ENCODE results near the gene WASL.

WASL gene

DNA sequence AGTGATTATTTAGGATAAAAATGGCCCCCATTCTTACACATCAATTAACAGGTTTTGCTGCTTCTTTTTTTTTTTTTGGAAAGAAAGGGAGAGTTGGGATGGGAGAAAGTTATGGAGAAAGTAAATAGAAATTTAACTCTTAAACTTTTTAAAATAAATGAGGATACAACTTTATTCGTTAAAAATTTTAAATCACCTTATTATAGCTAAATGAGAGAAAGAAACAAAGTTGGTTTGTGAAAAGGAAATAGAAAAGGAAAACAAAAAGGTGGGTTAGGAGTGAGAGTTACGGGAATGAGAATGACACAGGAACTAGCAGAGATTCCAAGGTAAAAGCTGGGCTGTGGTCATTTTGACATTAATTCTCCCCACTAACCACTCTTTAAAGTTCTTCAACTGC lies 58.3 kb downstream of the WASL start:
- DNase-seq (ENCODE audit: low spot score) = no peak

DNA sequence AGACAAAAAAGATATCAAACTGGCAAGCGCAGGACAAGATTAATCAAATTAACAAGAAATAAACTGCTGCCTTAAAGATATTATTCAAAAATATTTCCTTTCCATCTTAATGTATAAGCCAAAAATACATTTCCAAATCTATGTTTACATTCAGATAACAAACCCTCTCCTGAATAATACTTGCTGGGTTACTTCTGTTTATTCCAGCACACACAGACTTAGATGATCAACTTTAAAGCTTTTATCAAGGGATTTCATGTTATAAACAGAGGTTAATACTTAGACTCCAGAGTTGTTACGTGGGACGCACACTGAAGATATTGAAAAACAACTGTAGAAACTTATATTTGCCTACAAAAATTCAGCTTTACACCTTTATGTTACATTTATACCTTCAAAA lies 59.6 kb downstream of the WASL start:
- no peak for DNase-seq (ENCODE audit: low spot score)

DNA sequence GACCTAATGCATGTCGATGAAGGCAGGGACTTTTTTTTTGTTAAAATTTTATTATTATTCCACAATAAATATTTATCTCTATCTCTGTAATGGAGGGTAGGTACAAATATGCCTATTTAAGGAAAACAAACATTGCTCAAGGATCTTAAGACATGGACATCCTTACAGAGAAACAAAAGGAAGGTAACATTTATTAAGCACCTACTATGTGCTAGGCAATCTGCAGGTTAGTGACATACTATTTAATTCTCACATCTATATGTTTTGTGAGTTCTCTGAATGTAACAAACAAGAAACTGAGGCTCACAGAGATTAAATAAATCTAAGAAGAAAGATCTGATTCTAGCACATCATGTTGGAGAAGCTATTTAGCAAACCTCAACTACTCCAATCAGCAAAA lies 61.1 kb downstream of the WASL start:
- DNase-seq (ENCODE audit: low spot score) = no peak

DNA sequence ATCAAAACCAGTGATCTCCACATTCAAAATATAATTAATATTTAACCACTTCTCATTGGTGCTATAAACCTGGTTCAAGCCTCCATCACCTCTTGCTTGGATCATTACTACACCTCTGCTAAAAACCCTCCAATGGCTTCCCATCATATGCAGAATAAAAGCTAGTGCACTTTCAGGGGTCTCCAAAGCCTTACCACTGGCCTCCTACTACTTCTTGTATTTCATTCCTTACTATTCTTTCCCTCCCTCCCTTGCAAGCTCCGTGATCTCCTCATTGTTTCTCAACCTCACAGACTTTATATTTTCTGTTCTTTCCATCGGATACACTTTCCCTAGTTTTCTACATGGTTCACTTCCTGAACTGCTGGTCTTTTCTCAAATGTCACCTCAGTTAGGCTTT lies 61.6 kb downstream of the WASL start:
- no peak for DNase-seq (ENCODE audit: low spot score)

DNA sequence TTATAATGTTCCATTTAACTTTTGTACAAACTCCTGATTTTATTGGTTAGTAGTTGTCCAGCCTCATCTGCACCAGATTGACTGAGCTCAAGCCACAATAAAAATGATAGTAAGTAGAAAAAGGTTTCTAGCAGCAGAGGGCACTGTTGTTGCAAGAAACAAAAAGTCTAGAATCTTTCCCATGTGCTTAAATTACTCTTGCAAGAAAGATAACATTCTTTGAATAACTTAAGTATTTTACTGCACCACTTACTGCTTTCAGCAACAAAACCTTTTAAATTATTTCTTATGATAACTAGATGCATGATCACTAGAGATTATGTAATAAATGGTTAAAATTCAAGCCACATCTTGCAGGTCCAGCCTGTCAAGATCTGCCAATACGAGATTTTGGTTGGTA lies 66.1 kb downstream of the WASL start:
- peak; percentile 84 for DNase-seq (ENCODE audit: low spot score)

DNA sequence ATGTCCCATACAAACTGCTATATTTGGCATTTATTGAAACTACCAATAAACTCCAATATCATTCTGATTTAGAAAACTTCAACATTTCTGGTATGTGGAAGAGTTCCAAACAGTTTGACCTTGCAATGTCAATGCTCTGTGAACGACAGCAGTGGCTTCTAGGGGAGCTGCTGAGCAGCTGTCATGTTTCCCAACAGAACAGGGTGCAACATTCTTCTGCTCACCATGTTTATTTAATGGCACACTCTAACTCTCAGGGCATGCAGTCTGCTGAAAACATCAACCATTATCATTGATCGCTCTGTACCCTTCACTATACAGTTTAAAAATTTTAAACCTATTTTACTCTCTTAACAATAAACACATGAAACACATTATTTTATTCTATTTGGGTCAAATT lies 67.2 kb downstream of the WASL start:
- no peak for DNase-seq (ENCODE audit: low spot score)

DNA sequence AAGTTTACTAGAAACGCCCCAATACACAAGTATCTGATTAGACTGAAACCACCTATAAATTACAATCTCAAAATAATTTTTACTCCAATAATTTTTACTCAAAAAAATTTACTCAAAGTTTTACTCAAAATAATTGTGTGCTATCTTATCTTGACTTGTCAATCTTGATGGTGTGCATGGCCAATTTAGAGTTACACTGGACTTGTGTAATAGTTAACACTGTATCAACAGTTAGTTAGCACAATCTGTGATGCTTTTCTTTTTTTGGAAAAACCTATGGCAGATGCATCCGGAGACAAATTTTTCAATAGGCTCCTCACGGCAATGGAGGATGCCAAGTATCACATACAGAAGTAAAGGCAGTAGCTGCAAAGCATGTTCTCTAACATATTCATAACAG lies 68.2 kb downstream of the WASL start:
- DNase-seq (ENCODE audit: low spot score) = no peak

DNA sequence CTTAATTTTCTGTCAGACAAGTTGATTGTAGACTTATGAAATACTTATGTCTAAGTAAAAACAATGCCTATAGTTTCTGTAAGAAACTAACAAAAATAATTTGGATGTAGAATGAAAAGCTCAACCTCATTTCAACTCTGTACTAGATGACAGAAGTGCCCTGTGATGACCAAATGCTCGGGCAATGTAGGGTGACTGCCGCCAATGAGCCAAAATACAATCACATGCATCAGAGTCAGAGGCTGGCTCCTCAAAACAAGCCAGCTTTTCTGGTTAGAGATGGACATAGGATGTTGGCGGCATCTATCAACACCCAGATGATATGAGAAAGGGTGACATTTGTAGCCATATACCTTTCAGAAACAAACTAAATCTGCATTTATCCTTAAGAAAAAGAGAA lies 69.2 kb downstream of the WASL start:
- no peak for DNase-seq (ENCODE audit: low spot score)

DNA sequence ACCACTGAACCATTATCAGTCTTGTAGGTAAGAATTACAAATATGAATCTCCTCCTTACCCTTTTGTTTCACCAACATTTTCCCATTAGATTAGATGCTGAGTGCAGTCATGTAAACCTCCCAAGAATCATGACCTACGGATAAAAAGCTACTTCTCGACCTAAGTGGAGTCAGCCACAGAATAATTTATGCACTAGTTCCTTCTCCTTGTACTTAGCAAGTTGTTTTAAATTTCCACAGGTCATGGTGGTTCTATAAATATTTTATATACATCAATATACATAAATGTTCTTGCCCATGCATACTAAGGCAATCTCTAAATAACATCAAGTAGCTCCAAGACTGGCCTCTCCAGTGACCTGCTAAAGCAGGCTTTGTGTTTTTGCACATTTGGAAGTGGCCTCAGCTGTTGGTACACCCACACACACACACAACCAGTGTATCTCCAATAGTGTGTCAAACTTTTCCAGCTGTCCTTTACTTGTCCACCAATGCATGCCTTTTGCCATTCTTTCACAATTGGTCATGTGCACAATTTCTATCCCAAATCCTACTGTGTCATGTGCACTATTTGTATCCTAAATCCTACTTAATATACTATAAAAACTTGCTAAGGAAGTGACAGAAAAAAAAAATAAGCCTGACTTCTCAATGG lies 71.6 kb downstream of the WASL start:
- no peak for DNase-seq (ENCODE audit: low spot score)

DNA sequence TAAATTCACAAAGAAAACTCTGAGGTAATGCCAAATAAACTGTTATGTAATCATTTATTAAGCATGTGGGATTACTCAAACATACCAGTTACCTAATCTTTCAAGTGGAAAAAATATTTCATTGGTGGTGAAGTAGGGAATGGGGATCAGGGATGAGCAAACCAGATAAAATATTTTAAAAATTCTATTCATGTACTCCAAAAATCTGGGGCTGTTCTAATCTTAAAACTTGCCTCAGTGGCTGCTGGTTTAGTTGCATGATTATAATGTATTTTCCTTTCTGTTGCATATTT lies 73.7 kb downstream of the WASL start:
- no peak for DNase-seq (ENCODE audit: low spot score)

DNA sequence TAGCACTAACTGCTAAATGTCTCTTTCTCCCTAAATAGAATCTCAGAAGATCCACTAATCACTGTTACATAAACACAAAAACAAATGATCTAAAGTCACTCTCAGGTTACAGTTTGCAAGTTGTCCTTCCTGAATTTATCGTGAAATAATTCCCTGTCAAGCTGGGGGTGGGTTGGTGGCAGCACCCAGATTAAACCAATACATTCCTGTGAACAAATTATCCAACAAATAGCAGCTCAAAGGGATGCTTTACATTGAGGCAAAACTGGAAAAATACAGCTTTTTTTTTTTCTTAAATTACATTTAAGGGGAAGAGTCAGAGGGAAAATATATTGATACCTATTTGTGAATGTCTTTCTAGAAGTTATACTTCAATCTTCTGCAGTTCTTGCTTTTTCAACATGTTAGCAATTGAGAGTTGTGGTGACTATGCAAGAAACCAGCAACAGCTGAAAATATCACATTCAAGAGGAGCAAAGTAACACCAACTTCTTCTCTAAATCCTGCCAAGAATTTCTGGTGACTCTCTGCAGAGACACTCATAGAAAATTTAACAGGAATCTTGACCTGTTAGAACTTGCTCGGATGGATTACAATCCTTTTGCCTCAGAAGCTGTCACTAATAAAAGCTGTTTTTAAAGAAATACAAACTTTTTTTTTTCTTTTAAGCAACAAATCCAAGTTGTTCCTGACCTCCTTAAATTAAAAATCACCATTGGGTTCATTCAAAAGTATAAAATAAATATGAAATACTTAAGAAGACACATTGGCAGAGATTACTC lies 74.2 kb downstream of the WASL start:
- DNase-seq (ENCODE audit: low spot score) = no peak

DNA sequence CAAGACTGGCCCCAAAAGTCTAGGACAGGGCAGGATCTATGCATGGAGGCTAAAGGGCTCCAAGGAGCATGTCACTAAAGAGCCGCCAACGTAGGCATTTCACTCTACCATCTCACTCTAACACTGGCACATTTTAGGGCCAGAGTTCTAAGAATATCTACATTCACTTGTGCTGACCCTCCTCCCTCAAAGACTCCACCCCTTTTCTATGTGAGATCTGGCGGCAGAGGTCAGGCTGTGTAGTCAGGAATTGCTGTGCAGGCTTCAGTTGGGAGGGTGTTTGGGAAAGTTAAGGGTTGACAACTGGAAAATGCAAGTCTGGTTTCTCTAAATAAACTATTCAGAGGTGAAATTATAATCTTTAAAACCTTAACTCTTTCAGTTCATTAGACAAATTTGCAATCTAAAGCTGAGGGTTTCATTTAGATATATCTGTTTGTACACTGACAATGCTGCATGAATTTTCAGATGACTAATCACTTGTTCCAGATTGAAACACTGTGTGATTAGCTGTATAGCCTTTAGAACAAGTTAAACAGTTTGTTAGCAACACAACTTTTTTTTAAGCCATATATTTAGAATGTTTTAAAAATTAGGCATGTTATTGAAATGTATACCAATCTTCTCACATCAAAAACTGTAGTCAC lies 74.9 kb downstream of the WASL start:
- no peak for DNase-seq (ENCODE audit: low spot score)

DNA sequence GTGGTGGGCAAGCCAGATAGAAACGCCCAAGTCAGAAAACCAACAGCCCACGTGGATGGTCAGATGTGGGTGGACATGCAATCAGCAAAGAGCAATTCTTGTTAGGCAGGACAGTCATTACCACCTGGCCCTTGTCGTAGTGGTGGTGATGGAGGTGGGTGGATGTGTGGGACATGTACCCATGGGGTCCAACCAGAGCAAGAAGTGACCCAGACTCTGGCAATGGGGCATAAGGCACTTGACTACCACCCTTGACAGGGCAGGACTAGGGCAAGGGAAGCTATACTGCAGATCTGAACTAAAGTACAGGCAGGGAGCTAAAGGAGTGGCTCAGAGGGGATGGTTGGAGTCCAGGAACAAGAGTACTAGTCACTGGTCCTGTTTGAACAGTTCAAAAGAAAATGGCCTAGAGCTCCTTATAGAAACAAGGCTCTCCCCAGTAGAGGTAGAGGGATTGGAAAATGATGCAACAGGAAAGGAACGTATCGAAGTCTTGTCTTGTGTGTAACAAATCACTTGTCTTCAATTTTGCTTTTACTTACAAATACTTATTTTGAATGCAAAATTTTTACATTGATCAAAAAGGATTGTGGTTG lies 75.6 kb downstream of the WASL start:
- DNase-seq (ENCODE audit: low spot score) = no peak

DNA sequence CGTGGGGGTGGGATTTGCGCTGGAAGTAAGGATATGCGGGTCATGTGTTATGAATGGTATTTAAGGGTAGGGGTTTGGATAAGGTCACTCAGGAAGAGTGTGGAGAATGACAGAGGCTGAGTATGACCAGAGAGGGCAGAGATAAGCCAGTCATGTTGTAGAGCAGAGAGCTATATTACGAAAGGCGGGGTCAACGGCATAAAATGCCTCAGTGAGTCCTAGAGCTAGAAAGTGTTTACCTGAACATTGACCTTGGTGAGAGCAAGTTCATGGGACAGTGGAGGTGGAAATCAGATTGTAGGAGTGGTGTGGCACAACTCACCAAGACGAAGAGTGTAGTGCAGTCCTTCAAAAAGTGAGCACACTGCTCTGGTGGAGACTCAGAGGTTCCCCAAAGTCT lies 79.3 kb downstream of the WASL start:
- DNase-seq (ENCODE audit: low spot score) = no peak

DNA sequence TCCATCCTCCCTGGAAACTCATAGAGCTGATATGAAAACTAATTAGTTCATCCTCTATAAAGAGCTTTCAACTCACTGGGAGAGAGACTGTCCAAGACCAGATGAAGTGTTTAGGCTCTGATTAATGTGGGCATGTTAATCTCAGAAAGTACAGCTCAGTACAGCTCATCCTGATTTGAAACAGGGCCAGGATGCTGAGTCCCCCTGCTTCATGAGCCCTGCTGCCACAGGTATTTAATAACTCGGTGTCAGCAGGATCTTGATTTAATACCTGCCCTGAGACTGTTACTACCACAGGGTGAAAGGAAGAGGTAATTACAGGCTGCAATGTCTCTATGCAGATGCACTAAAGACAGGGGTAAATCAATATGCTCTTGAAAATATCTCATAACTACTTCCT lies 82.3 kb downstream of the WASL start:
- no peak for DNase-seq (ENCODE audit: low spot score)

DNA sequence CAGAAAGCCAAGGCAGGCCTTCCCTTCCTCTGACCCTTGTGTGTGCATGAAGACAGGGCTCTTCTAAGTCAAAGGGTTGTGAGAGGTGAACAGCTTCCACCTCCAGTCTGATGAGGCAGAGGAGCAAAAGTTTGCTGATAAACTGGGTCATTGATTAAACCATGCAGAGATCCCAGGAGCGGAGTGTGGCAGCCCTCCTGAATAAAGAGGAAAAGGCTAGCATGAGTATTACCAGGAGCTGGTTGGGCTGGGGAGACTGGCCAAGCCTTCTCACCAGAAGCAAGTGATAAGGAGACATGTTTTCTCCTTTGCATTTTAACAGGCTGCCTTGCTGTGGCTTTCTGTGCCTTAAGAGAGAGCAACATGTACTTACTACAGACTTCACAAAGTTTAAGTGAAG lies 82.9 kb downstream of the WASL start:
- no peak for DNase-seq (ENCODE audit: low spot score)

DNA sequence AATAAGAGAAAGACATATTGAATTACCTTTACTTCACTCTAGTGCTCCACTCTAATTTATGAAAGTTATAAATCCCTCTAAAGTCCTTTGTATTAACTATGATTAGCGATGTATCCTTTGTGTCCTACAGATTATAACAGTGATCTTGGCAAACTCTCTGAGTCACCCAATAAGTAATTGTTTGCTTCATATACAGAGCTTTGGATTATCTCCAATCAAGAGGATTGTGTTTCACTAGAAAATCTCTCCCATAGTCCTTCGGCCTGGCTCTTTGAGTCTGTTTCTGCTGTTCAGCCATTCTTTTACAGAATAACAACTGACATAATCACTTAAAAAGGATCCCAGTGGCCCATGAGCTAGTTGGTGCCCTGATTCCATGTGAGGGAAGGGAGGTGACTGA lies 83.6 kb downstream of the WASL start:
- no peak for DNase-seq (ENCODE audit: low spot score)

DNA sequence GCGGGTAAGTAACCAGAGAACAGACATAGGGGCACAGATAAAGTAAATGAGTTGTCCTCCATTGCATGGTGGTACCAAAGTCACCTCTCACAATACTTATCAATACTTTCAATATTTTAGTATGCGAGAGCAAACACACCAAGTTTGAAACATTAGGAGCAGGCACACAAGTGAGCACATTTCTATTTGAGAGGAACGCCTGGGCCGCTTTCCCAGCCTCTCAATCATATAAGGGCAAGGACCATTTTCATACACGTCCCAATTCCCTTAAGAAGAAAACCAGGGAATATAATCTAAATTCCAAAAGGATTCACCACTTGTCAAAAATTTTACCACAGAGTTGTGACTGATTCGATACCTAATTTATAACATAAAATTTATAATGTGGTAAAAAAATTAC lies 85.6 kb downstream of the WASL start:
- DNase-seq (ENCODE audit: low spot score) = no peak

DNA sequence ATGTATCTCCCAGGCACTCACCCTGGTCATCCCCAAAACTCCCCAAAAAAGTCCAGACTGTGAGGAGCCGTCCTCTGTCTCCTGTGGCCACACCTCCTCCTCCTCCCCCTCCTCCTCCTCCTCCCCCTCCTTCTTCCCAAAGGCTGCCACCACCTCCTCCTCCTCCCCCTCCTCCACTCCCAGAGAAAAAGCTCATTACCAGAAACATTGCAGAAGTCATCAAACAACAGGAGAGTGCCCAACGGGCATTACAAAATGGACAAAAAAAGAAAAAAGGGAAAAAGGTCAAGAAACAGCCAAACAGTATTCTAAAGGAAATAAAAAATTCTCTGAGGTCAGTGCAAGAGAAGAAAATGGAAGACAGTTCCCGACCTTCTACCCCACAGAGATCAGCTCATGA lies 86.0 kb downstream of the WASL start:
- DNase-seq (ENCODE audit: low spot score) = no peak

DNA sequence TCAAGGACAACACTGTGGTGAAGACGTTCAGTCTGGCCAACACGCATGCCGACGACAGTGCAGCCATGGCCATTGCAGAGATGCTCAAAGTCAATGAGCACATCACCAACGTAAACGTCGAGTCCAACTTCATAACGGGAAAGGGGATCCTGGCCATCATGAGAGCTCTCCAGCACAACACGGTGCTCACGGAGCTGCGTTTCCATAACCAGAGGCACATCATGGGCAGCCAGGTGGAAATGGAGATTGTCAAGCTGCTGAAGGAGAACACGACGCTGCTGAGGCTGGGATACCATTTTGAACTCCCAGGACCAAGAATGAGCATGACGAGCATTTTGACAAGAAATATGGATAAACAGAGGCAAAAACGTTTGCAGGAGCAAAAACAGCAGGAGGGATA lies 86.5 kb downstream of the WASL start:
- no peak for DNase-seq (ENCODE audit: low spot score)

DNA sequence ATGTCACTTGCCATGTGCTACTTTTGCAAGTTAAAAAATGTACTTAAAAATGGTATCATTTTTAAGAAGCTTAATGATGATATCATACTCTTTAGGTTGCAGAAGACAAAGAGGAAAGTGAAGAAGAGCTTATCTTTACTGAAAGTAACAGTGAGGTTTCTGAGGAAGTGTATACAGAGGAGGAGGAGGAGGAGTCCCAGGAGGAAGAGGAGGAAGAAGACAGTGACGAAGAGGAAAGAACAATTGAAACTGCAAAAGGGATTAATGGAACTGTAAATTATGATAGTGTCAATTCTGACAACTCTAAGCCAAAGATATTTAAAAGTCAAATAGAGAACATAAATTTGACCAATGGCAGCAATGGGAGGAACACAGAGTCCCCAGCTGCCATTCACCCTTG lies 87.0 kb downstream of the WASL start:
- DNase-seq (ENCODE audit: low spot score) = no peak

DNA sequence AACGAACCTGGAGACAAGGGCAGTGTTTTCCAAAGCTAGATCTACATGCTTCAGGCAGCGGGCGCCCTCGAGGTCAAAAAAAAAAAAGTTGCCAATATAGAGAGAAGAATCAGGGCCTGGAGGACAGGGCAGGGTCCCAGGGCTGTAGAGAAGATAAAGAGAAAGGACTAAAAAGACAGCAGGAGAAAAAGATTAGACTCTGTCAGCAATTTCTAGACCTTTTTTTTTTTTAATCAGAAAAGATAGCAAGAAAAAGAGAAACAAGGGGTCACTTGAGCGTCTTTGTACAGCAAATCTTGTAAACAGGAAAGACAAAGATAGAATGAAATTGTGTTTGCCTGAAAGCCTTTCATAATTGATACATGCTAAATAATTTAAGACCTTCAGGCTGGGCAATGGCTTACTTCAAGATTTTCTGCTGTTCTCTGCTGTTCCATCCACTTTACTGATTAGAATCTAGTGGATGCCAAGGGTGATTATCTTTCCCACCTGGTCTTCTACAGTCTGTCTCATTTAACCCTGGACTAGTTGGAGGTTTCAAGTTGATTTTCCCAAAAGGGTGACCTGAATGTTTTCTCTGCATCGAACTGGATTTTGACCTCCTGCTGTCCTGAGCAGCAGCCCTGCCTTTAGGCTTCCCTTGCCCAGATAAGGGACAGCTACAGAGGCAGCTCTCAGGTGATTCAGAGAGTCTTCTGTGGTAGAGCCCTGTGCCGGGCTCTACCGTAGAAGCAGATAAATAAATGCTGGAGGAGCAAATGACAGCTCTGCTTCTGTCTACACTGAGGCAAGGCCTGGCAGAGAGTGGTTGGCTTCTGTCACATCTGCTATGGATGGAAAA lies 88.1 kb downstream of the WASL start:
- no peak for DNase-seq (ENCODE audit: low spot score)

DNA sequence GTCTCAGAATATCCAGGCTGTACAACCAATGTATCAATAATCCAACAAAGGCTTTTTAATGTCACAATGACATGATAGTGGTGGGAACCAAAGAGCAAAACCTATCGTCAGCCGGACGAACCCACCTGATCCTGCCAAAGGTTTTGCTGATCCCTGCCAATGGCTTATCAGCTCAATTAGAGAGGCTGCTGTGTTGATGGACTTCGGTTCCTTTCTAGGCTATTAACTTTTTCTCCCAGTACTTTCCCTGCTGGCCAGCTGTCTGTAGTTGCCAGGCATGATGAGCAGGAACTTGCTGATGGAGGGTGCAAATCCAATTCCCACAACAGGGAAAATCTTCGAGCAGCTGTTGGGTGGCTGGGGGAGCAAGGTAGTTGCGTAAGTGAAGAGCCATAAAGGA lies 90.8 kb downstream of the WASL start:
- no peak for DNase-seq (ENCODE audit: low spot score)
